ENCODE data around the gene PPP1R1C. TPM values are rescaled to one million over a fixed set of nuclear protein-coding genes. Genes with fewer than 3 reads are reported as not detected.
"Not testable (repeated sequence)": the region's sequence is repeated elsewhere in the genome, so short reads cannot be mapped to it uniquely, and the experiment has no call there.

The PPP1R1C gene
- total RNA-seq, 1 donor from 2014 or later = 2.9 TPM

GRCh38 chr2:181953881-181954537, 31.6 kb upstream of the PPP1R1C start:
- peak; percentile 87 to 90 for ATAC-seq
- peak overlapping the region; percentile 23 for H3K4me3 ChIP-seq
- TF ChIP-seq CTCF (IDR thresholded peaks at IDR 0.05) = peak; percentile 52
- peak; percentile 55 for DNase-seq
- H3K27ac ChIP-seq = peak overlapping the region; percentile 16
- H3K9me3 ChIP-seq = no peaks in the 10 kb centered on the region
- no peaks in the 10 kb centered on the region for H3K27me3 ChIP-seq (ENCODE audit: low read depth)
- H3K4me1 ChIP-seq = peaks cover 15% of the 10 kb centered on the region
- intact Hi-C loops (cut with DNase I) = no loop called here
- no peaks in the 10 kb centered on the region for H3K36me3 ChIP-seq

- peak overlapping the region; percentile 23 for H3K4me3 ChIP-seq
Observed at GRCh38 chr2:181954538-181954883, 31.1 kb upstream of the PPP1R1C start.

GRCh38 chr2:181955010-181955409, 30.6 kb upstream of the PPP1R1C start:
- Histone ChIP-seq H3K27ac (peak overlapping the region; percentile 16), H3K4me1 (peaks cover 15% of the 10 kb centered on the region), H3K9me3 (no peaks in the 10 kb centered on the region), H3K27me3 (ENCODE audit: low read depth) (no peaks in the 10 kb centered on the region), H3K36me3 (no peaks in the 10 kb centered on the region), H3K4me3 (peak overlapping the region; percentile 23)
- no peak for TF ChIP-seq CTCF (IDR thresholded peaks at IDR 0.05)
- DNase-seq (no peak), ATAC-seq (no peak)
- intact Hi-C loops (cut with DNase I) = no loop called here

More at GRCh38 chr2:181954538-181954883, 31.1 kb upstream of the PPP1R1C start:
- ATAC-seq = peak in 1 of 2 donors; percentile 11
- Histone ChIP-seq H3K4me1 (peaks cover 15% of the 10 kb centered on the region), H3K9me3 (no peaks in the 10 kb centered on the region), H3K27me3 (ENCODE audit: low read depth) (no peaks in the 10 kb centered on the region), H3K27ac (peak overlapping the region; percentile 16), H3K36me3 (no peaks in the 10 kb centered on the region)
- intact Hi-C loops (cut with DNase I) = no loop called here
- TF ChIP-seq CTCF (IDR thresholded peaks at IDR 0.05) = no peak
- no peak for DNase-seq

GRCh38 chr2:181955866-181956265, 29.8 kb upstream of the PPP1R1C start:
- peaks cover 15% of the 10 kb centered on the region for H3K4me1 ChIP-seq
- H3K4me3 ChIP-seq; DNase-seq; H3K27ac ChIP-seq; H3K27me3 ChIP-seq (ENCODE audit: low read depth); H3K9me3 ChIP-seq; intact Hi-C loops (cut with DNase I); H3K36me3 ChIP-seq; ATAC-seq: not testable (repeated sequence)

- peaks cover 15% of the 10 kb centered on the region for H3K4me1 ChIP-seq
- no peak overlapping the region for H3K27ac ChIP-seq
- intact Hi-C loops (cut with DNase I) = no loop called here
- H3K27me3 ChIP-seq (ENCODE audit: low read depth) = no peaks in the 10 kb centered on the region
- H3K9me3 ChIP-seq = no peaks in the 10 kb centered on the region
- ATAC-seq = peak in 1 of 2 donors; percentile 58
- TF ChIP-seq CTCF (IDR thresholded peaks at IDR 0.05) = no peak
- H3K4me3 ChIP-seq = no peak overlapping the region
- H3K36me3 ChIP-seq = no peaks in the 10 kb centered on the region
- DNase-seq = no peak
Observed at GRCh38 chr2:181957668-181958067, 28.0 kb upstream of the PPP1R1C start.

- Histone ChIP-seq H3K27me3 (ENCODE audit: low read depth) (no peaks in the 10 kb centered on the region), H3K4me3 (no peak overlapping the region), H3K27ac (no peak overlapping the region), H3K4me1 (peaks cover 15% of the 10 kb centered on the region), H3K36me3 (no peaks in the 10 kb centered on the region), H3K9me3 (no peaks in the 10 kb centered on the region)
- DNase-seq (no peak), ATAC-seq (no peak)
- no peak for TF ChIP-seq CTCF (IDR thresholded peaks at IDR 0.05)
- intact Hi-C loops (cut with DNase I) = no loop called here
Observed at GRCh38 chr2:181958726-181959125, 26.9 kb upstream of the PPP1R1C start.

Data from lower lobe of right lung (tissue), 2 donors.